ENCODE measurements around the gene MUC7.

MUC7 gene

GRCh38 chr4:70505151-70505748 lies 33.3 kb downstream of the MUC7 start:
- TF ChIP-seq CTCF (conservative IDR thresholded peaks at IDR 0.05; ENCODE audit: control insufficient read depth, insufficient read depth, low read depth, low read length), result peak; percentile 98
- peak; percentile 55 for DNase-seq (ENCODE audit: low read depth)

GRCh38 chr4:70508801-70509200 lies 36.8 kb downstream of the MUC7 start:
- no peak overlapping the region for H3K4me3 ChIP-seq (ENCODE audit: control insufficient read depth, low read depth, low read length)
- no peak for TF ChIP-seq CTCF (conservative IDR thresholded peaks at IDR 0.05; ENCODE audit: control insufficient read depth, insufficient read depth, low read depth, low read length)
- DNase-seq (ENCODE audit: low read depth), result no peak

More at GRCh38 chr4:70505151-70505748, 33.3 kb downstream of the MUC7 start:
- no peak overlapping the region for H3K4me3 ChIP-seq (ENCODE audit: control insufficient read depth, low read depth, low read length)

GRCh38 chr4:70511365-70511764 lies 39.4 kb downstream of the MUC7 start:
- no peak overlapping the region for H3K4me3 ChIP-seq (ENCODE audit: control insufficient read depth, low read depth, low read length)
- DNase-seq (ENCODE audit: low read depth), result no peak
- TF ChIP-seq CTCF (conservative IDR thresholded peaks at IDR 0.05; ENCODE audit: control insufficient read depth, insufficient read depth, low read depth, low read length), result no peak

GRCh38 chr4:70515367-70516250 lies 43.6 kb downstream of the MUC7 start:
- H3K4me3 ChIP-seq (ENCODE audit: control insufficient read depth, low read depth, low read length), result no peak overlapping the region
- TF ChIP-seq CTCF (conservative IDR thresholded peaks at IDR 0.05; ENCODE audit: control insufficient read depth, insufficient read depth, low read depth, low read length), result no peak
- DNase-seq (ENCODE audit: low read depth), result no peak

GRCh38 chr4:70518269-70518668 lies 46.3 kb downstream of the MUC7 start, which contains the start of gene AMTN:
TSS of gene AMTN (plus strand) at chr4:70518569. CDS start at chr4:70518778, 209 bp downstream.
- TF ChIP-seq CTCF (conservative IDR thresholded peaks at IDR 0.05; ENCODE audit: control insufficient read depth, insufficient read depth, low read depth, low read length), result no peak
- DNase-seq (ENCODE audit: low read depth), result no peak
- no peak within 1 kb of the TSS for H3K4me3 ChIP-seq (ENCODE audit: control insufficient read depth, low read depth, low read length)

- no peak for TF ChIP-seq CTCF (conservative IDR thresholded peaks at IDR 0.05; ENCODE audit: control insufficient read depth, insufficient read depth, low read depth, low read length)
- no peak overlapping the region for H3K4me3 ChIP-seq (ENCODE audit: control insufficient read depth, low read depth, low read length)
- no peak for DNase-seq (ENCODE audit: low read depth)
Measured at GRCh38 chr4:70518716-70519115, 46.7 kb downstream of the MUC7 start.

Measured in fibroblast of mammary gland (primary cell).